Natural killer cell (primary cell): ENCODE data around the gene GPC5. TPM values are rescaled to one million over a fixed set of nuclear protein-coding genes. Genes with fewer than 3 reads are reported as not detected.

ENCODE experiments used
- ATAC-seq, 3 donors: fragments of 150-1000 bp in 2 of 3; fragments of 200-7000 bp in 1 of 3; cut with Tn5 transposase; 1 replicate in 1 of 3; 2 replicates in 2 of 3; pipeline ENCODE4 v1.10.0; 2021; ENCODE audit warnings: mild to moderate bottlenecking in 2 of 3, moderate library complexity in 2 of 3
- DNase-seq, 2 donors: peaks; one replicate each; pipeline versions ENCODE4 v3.0.0 to v3.0.0-alpha.2; 2013 to 2021; ENCODE audit warnings: mixed read lengths in 1 of 2
- H3K27ac ChIP-seq: one replicate; pipeline ENCODE4 v1.5.1; 2013; ENCODE audit warnings: mild to moderate bottlenecking, low read length
- H3K27me3 ChIP-seq: one replicate; pipeline ENCODE4 v1.6.1; 2013; ENCODE audit warnings: low read length; ENCODE audit not compliant: control insufficient read depth, insufficient read depth
- H3K36me3 ChIP-seq: one replicate; pipeline ENCODE4 v1.6.1; 2013; ENCODE audit warnings: low read length; ENCODE audit not compliant: control insufficient read depth, insufficient read depth
- H3K4me1 ChIP-seq: one replicate; pipeline ENCODE4 v1.6.1; 2013; ENCODE audit warnings: low read length; ENCODE audit not compliant: control insufficient read depth, insufficient read depth
- H3K4me3 ChIP-seq: one replicate; pipeline ENCODE4 v1.5.1; 2013; ENCODE audit warnings: low read length
- H3K9me3 ChIP-seq: one replicate; pipeline ENCODE4 v1.6.1; 2013; ENCODE audit warnings: low read length; ENCODE audit not compliant: control insufficient read depth, insufficient read depth
- H3K27ac Mint-ChIP-seq, 2 donors: one replicate each; pipeline ENCODE4 v1.8.0; 2022; ENCODE audit warnings: mild to moderate bottlenecking in 2 of 2, mixed read lengths in 2 of 2, moderate library complexity in 1 of 2
- H3K27me3 Mint-ChIP-seq, 2 donors: one replicate each; pipeline ENCODE4 v1.8.0; 2022; ENCODE audit warnings: low read depth in 2 of 2, mixed read lengths in 2 of 2
- H3K36me3 Mint-ChIP-seq: one replicate; pipeline ENCODE4 v1.8.0; 2022; ENCODE audit warnings: mixed read lengths
- H3K4me1 Mint-ChIP-seq, 2 donors: one replicate each; pipeline ENCODE4 v1.8.0; 2022; ENCODE audit warnings: mixed read lengths in 2 of 2
- H3K4me3 Mint-ChIP-seq: one replicate; pipeline ENCODE4 v1.8.0; 2022; ENCODE audit warnings: mild to moderate bottlenecking, moderate library complexity, mixed read lengths
- H3K9me3 Mint-ChIP-seq, 2 donors: one replicate each; pipeline ENCODE4 v1.8.0; 2022; ENCODE audit warnings: mixed read lengths in 2 of 2
- WGBS: methylation state at CpG from one replicate; pipeline ENCODE4 v1.1.7; 2013; ENCODE audit warnings: missing lambda C conversion rate; ENCODE audit not compliant: insufficient coverage; 5-methylcytosine and 5-hydroxymethylcytosine counted together
- intact Hi-C: fragments of 100-400 bp; cut with micrococcal nuclease; formaldehyde crosslinking; loops from one replicate; pipeline ENCODE4 v1.14.2; 2022
- total RNA-seq, 4 donors: library from RNA; stranded (reverse); fragments of 120-200 nt in 1 of 4; gene quantifications; one replicate each; pipeline versions ENCODE4 v1.2.3 to v1.2.4, GENCODE V29; 2013 to 2022
- TF ChIP-seq, protein P1 (sequence below): fragments of 200-600 bp; IDR thresholded peaks from one replicate; pipeline ENCODE4 v1.8.0; 2022; ENCODE audit warnings: antibody characterized with exemption

Gene GPC5
- total RNA-seq, 3 donors from 2014 or later (not counting 1 experiment from before 2014, with no cell fraction given), result not detected

DNA sequence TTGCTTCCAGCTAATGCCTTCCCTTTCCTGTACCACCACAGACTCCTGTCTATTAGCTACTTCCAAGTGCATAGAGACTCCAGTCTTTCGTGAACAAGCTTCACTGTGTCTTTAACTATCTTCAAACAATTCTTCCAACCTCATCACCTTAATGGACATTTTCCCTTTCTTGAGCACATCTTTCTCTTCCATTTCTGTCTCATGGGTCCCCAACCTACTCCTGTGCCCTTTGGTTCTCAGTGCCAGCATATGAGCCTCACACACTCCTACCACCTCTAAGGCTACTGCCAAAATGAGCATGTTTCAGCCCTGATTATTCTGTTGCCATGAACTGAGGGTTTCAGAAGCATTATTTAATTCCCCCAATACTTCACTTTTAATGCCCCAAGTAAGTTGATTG lies 360.3 kb downstream of the GPC5 start:
- Histone ChIP-seq H3K27me3 (no peaks in the 10 kb centered on the region), H3K27ac (no peak overlapping the region), H3K36me3 (no peaks in the 10 kb centered on the region), H3K4me1 (no peaks in the 10 kb centered on the region), H3K4me3 (no peak overlapping the region), H3K9me3 (no peaks in the 10 kb centered on the region)
- Mint-ChIP-seq H3K9me3 (peaks cover 5 to 12% of the 10 kb centered on the region in 2 donors), H3K27ac (no peak overlapping the region), H3K27me3 (no peaks in the 10 kb centered on the region), H3K36me3 (no peaks in the 10 kb centered on the region), H3K4me3 (no peak overlapping the region), H3K4me1 (no peaks in the 10 kb centered on the region)
- ATAC-seq (no peak), DNase-seq (no peak)
- TF ChIP-seq, protein P1, sequence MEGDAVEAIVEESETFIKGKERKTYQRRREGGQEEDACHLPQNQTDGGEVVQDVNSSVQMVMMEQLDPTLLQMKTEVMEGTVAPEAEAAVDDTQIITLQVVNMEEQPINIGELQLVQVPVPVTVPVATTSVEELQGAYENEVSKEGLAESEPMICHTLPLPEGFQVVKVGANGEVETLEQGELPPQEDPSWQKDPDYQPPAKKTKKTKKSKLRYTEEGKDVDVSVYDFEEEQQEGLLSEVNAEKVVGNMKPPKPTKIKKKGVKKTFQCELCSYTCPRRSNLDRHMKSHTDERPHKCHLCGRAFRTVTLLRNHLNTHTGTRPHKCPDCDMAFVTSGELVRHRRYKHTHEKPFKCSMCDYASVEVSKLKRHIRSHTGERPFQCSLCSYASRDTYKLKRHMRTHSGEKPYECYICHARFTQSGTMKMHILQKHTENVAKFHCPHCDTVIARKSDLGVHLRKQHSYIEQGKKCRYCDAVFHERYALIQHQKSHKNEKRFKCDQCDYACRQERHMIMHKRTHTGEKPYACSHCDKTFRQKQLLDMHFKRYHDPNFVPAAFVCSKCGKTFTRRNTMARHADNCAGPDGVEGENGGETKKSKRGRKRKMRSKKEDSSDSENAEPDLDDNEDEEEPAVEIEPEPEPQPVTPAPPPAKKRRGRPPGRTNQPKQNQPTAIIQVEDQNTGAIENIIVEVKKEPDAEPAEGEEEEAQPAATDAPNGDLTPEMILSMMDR, result no peak
- 71% methylated on average over 1 of the region's 1 CpG for WGBS
- intact Hi-C loops, result no loop called here

DNA sequence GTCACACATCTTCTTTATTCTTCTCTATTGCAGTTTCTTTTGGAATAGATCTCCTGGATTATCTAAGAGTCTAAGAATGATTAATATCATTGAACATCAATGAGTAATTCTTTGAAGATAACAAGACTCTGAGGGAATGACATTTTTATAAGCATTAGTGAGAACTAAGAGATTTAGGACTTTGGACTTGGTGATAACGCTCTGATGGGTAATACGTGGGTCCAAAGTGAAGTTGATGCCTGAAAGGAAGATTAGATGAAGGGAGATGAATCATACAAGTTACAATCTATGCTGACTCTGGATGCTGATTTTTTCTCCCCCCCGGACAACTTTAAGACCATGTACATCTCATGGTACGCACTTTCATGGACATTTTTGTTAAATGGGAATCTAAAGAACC lies 364.5 kb downstream of the GPC5 start:
- TF ChIP-seq, protein P1, result no peak
- 96% methylated on average over 4 of the region's 4 CpGs for WGBS
- DNase-seq (no peak), ATAC-seq (no peak)
- Mint-ChIP-seq H3K4me3 (no peak overlapping the region), H3K27ac (no peak overlapping the region), H3K36me3 (no peaks in the 10 kb centered on the region), H3K9me3 (peaks cover 6 to 19% of the 10 kb centered on the region in 2 donors), H3K27me3 (no peaks in the 10 kb centered on the region), H3K4me1 (no peaks in the 10 kb centered on the region)
- Histone ChIP-seq H3K27ac (no peak overlapping the region), H3K9me3 (no peaks in the 10 kb centered on the region), H3K27me3 (no peaks in the 10 kb centered on the region), H3K36me3 (no peaks in the 10 kb centered on the region), H3K4me1 (no peaks in the 10 kb centered on the region), H3K4me3 (no peak overlapping the region)
- intact Hi-C loops, result no loop called here

DNA sequence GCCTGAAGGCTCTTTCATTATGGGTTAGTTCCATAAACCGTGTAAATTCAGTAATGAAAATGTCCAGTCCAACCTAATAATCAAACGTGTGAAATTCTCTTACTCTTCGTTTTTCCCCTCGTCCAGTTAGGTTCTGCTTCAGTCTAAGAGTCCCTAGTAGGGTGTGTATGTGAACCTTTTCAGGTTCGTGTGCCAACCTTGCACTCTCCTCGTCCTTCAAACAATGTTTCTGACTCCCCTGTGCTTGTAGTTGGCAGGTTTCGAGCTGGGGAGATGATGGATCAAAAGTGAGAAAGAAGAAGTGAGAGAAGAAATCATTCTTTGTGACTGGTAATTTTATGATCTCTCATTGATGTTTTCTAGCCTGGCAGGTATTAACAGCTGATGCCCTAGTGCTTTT lies 366.1 kb downstream of the GPC5 start:
- DNase-seq (no peak), ATAC-seq (no peak)
- H3K27me3 Mint-ChIP-seq, result no peaks in the 10 kb centered on the region
- TF ChIP-seq, protein P1, result no peak
- no peak overlapping the region for H3K27ac ChIP-seq
- no peaks in the 10 kb centered on the region for H3K36me3 ChIP-seq
- H3K4me3 Mint-ChIP-seq, result no peak overlapping the region
- H3K4me1 ChIP-seq, result no peaks in the 10 kb centered on the region
- H3K36me3 Mint-ChIP-seq, result no peaks in the 10 kb centered on the region
- intact Hi-C loops, result no loop called here
- 88% methylated on average over 6 of the region's 7 CpGs for WGBS
- no peak overlapping the region for H3K4me3 ChIP-seq
- H3K9me3 Mint-ChIP-seq, result peaks cover 4 to 14% of the 10 kb centered on the region in 2 donors
- no peaks in the 10 kb centered on the region for H3K27me3 ChIP-seq
- no peak overlapping the region for H3K27ac Mint-ChIP-seq
- no peaks in the 10 kb centered on the region for H3K4me1 Mint-ChIP-seq
- no peaks in the 10 kb centered on the region for H3K9me3 ChIP-seq

DNA sequence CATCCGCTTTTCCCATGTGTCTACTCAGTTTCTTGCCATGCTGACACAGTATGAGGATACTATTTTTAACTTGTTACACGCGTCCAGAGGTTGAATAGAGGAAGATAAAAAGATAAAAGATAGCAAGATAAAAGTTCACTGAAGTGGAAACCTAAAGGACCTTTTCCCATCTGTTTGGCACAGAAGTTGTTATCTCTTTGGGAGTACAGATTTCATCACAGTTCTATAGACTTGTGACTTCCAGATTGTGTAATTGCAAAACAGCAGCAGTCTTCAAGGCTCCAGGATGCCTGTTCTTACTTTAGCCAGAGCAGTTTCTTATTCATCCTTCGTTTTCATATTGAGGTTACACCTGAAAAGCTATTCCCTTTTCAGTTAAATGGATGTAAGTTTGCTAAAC lies 369.2 kb downstream of the GPC5 start:
- H3K9me3 Mint-ChIP-seq, result peaks cover 4 to 14% of the 10 kb centered on the region in 2 donors
- DNase-seq, result no peak
- Histone ChIP-seq H3K9me3 (no peaks in the 10 kb centered on the region), H3K4me3 (no peak overlapping the region), H3K27me3 (no peaks in the 10 kb centered on the region), H3K4me1 (no peaks in the 10 kb centered on the region), H3K27ac (no peak overlapping the region), H3K36me3 (no peaks in the 10 kb centered on the region)
- H3K36me3 Mint-ChIP-seq, result no peaks in the 10 kb centered on the region
- H3K4me3 Mint-ChIP-seq, result no peak overlapping the region
- TF ChIP-seq, protein P1, result no peak
- intact Hi-C loops, result no loop called here
- no peaks in the 10 kb centered on the region for H3K27me3 Mint-ChIP-seq
- ATAC-seq, result no peak
- no peaks in the 10 kb centered on the region for H3K4me1 Mint-ChIP-seq
- no peak overlapping the region for H3K27ac Mint-ChIP-seq
- WGBS, result 75% methylated on average over 3 of the region's 4 CpGs
